ENCODE data around the gene BARX2.

BARX2 gene

GRCh38 chr11:129359748-129360147 is 15.9 kb upstream of the BARX2 start:
- Histone ChIP-seq H3K27me3 (ENCODE audit: low read length) (no peaks in the 10 kb centered on the region), H3K9ac (ENCODE audit: low read length) (no peak overlapping the region), H3K9me2 (replicated peaks; ENCODE audit: insufficient read depth, low read length) (no peaks in the 10 kb centered on the region), H3K9me3 (ENCODE audit: insufficient read depth, low read length) (no peaks in the 10 kb centered on the region), H3K4me3 (ENCODE audit: insufficient read depth, low read length, poor library complexity, severe bottlenecking) (no peak overlapping the region), H3K36me3 (ENCODE audit: low read length) (no peaks in the 10 kb centered on the region), H3K27ac (ENCODE audit: low read depth, low read length) (no peak overlapping the region), H3F3A (ENCODE audit: insufficient read depth) (no peaks in the 10 kb centered on the region), H2AFZ (ENCODE audit: low read depth, low read length, severe bottlenecking) (no peak overlapping the region), H3K79me2 (ENCODE audit: insufficient read depth, low read length) (no peaks in the 10 kb centered on the region), H3K4me2 (ENCODE audit: low read depth, low read length, poor library complexity, severe bottlenecking) (no peak overlapping the region), H4K20me1 (ENCODE audit: low read depth, low read length) (no peaks in the 10 kb centered on the region)
- TF ChIP-seq EZH2phosphoT487 (conservative IDR thresholded peaks at IDR 0.05; ENCODE audit: low read length), result no peak
- TF ChIP-seq, protein P1, sequence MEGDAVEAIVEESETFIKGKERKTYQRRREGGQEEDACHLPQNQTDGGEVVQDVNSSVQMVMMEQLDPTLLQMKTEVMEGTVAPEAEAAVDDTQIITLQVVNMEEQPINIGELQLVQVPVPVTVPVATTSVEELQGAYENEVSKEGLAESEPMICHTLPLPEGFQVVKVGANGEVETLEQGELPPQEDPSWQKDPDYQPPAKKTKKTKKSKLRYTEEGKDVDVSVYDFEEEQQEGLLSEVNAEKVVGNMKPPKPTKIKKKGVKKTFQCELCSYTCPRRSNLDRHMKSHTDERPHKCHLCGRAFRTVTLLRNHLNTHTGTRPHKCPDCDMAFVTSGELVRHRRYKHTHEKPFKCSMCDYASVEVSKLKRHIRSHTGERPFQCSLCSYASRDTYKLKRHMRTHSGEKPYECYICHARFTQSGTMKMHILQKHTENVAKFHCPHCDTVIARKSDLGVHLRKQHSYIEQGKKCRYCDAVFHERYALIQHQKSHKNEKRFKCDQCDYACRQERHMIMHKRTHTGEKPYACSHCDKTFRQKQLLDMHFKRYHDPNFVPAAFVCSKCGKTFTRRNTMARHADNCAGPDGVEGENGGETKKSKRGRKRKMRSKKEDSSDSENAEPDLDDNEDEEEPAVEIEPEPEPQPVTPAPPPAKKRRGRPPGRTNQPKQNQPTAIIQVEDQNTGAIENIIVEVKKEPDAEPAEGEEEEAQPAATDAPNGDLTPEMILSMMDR (IDR thresholded peaks at IDR 0.05; ENCODE audit: insufficient read depth, low read length, poor library complexity, severe bottlenecking), result no peak

GRCh38 chr11:129364143-129364654 is 11.4 kb upstream of the BARX2 start:
- Histone ChIP-seq H3K36me3 (ENCODE audit: low read length) (no peaks in the 10 kb centered on the region), H3F3A (ENCODE audit: insufficient read depth) (no peaks in the 10 kb centered on the region), H3K4me2 (ENCODE audit: low read depth, low read length, poor library complexity, severe bottlenecking) (no peak overlapping the region), H3K79me2 (ENCODE audit: insufficient read depth, low read length) (no peaks in the 10 kb centered on the region), H4K20me1 (ENCODE audit: low read depth, low read length) (no peaks in the 10 kb centered on the region), H3K27ac (ENCODE audit: low read depth, low read length) (no peak overlapping the region), H3K27me3 (ENCODE audit: low read length) (no peaks in the 10 kb centered on the region), H3K9me3 (ENCODE audit: insufficient read depth, low read length) (no peaks in the 10 kb centered on the region), H3K9me2 (replicated peaks; ENCODE audit: insufficient read depth, low read length) (no peaks in the 10 kb centered on the region), H3K9ac (ENCODE audit: low read length) (no peak overlapping the region), H3K4me3 (ENCODE audit: insufficient read depth, low read length, poor library complexity, severe bottlenecking) (no peak overlapping the region), H2AFZ (ENCODE audit: low read depth, low read length, severe bottlenecking) (no peak overlapping the region)
- no peak for TF ChIP-seq EZH2phosphoT487 (conservative IDR thresholded peaks at IDR 0.05; ENCODE audit: low read length)
- TF ChIP-seq, protein P1 (IDR thresholded peaks at IDR 0.05; ENCODE audit: insufficient read depth, low read length, poor library complexity, severe bottlenecking), result peak; percentile 72

- Histone ChIP-seq H3K9me2 (replicated peaks; ENCODE audit: insufficient read depth, low read length) (no peaks in the 10 kb centered on the region), H4K20me1 (ENCODE audit: low read depth, low read length) (no peaks in the 10 kb centered on the region), H3K79me2 (ENCODE audit: insufficient read depth, low read length) (no peaks in the 10 kb centered on the region), H3K9me3 (ENCODE audit: insufficient read depth, low read length) (no peaks in the 10 kb centered on the region), H3K27me3 (ENCODE audit: low read length) (no peaks in the 10 kb centered on the region), H3K4me3 (ENCODE audit: insufficient read depth, low read length, poor library complexity, severe bottlenecking) (no peak overlapping the region), H3K9ac (ENCODE audit: low read length) (no peak overlapping the region), H3F3A (ENCODE audit: insufficient read depth) (no peaks in the 10 kb centered on the region), H3K36me3 (ENCODE audit: low read length) (no peaks in the 10 kb centered on the region), H3K27ac (ENCODE audit: low read depth, low read length) (no peak overlapping the region), H2AFZ (ENCODE audit: low read depth, low read length, severe bottlenecking) (no peak overlapping the region), H3K4me2 (ENCODE audit: low read depth, low read length, poor library complexity, severe bottlenecking) (no peak overlapping the region)
- TF ChIP-seq EZH2phosphoT487 (conservative IDR thresholded peaks at IDR 0.05; ENCODE audit: low read length), result no peak
- TF ChIP-seq, protein P1 (IDR thresholded peaks at IDR 0.05; ENCODE audit: insufficient read depth, low read length, poor library complexity, severe bottlenecking), result no peak
Measured at GRCh38 chr11:129365816-129366215, 9.8 kb upstream of the BARX2 start.

Data from SU-DHL-6 (cell line).